ENCODE results near the gene ZSCAN25.
"Not testable (repeated sequence)": the region's sequence is repeated elsewhere in the genome, so short reads cannot be mapped to it uniquely, and the experiment has no call there.

The ZSCAN25 gene

GRCh38 chr7:99651290-99651689 lies 34.5 kb downstream of the ZSCAN25 start:
- DNase-seq: no peak

GRCh38 chr7:99652671-99653070 lies 35.9 kb downstream of the ZSCAN25 start:
- DNase-seq: no peak

- not testable (repeated sequence) for DNase-seq
Measured at GRCh38 chr7:99653269-99653668, 36.5 kb downstream of the ZSCAN25 start.

- no peak for DNase-seq
Measured at GRCh38 chr7:99653754-99654153, 37.0 kb downstream of the ZSCAN25 start.

GRCh38 chr7:99654626-99655025 lies 37.9 kb downstream of the ZSCAN25 start:
- not testable (repeated sequence) for DNase-seq

- not testable (repeated sequence) for DNase-seq
Measured at GRCh38 chr7:99657879-99658278, 41.1 kb downstream of the ZSCAN25 start.

GRCh38 chr7:99665312-99666012 lies 48.7 kb downstream of the ZSCAN25 start:
- DNase-seq: no peak

GRCh38 chr7:99666013-99666395 lies 49.3 kb downstream of the ZSCAN25 start:
- no peak for DNase-seq

GRCh38 chr7:99667179-99667578 lies 50.4 kb downstream of the ZSCAN25 start:
- DNase-seq: no peak

GRCh38 chr7:99668541-99668940 lies 51.8 kb downstream of the ZSCAN25 start:
- DNase-seq: no peak

- DNase-seq: no peak
Measured at GRCh38 chr7:99669782-99670181, 53.0 kb downstream of the ZSCAN25 start.

- DNase-seq: no peak
Measured at GRCh38 chr7:99672573-99672972, 55.8 kb downstream of the ZSCAN25 start.

GRCh38 chr7:99674995-99675742 lies 58.4 kb downstream of the ZSCAN25 start:
- no peak for DNase-seq

- DNase-seq: no peak
Measured at GRCh38 chr7:99677013-99677647, 60.4 kb downstream of the ZSCAN25 start.

GRCh38 chr7:99677648-99678045 lies 60.9 kb downstream of the ZSCAN25 start:
- DNase-seq: no peak

- no peak for DNase-seq
Measured at GRCh38 chr7:99679032-99679399, 62.3 kb downstream of the ZSCAN25 start.

GRCh38 chr7:99679400-99680191 lies 62.9 kb downstream of the ZSCAN25 start, which contains the start of gene CYP3A5:
Gene CYP3A5 (minus strand): TSS chr7:99679996. CDS start chr7:99679896, 100 bp downstream.
- DNase-seq: no peak
